Osteoblast (primary cell): Measurements from ENCODE around the gene MEF2B. TPM values are rescaled to one million over a fixed set of nuclear protein-coding genes. Genes with fewer than 3 reads are reported as not detected.
A peak's percentile ranks its signal among the peaks of the same experiment; 100 is the strongest.

Source experiments
- DNase-seq: peaks from one replicate; pipeline ENCODE4 v3.0.0; 2011; ENCODE audit warnings: low spot score, mixed read lengths; ENCODE audit not compliant: insufficient read length; ENCODE audit errors: missing footprints
- H2AFZ ChIP-seq: 2 replicates; pipeline ENCODE4 v1.6.0; 2011; ENCODE audit warnings: mild to moderate bottlenecking, low read length
- H3K27ac ChIP-seq: 2 replicates; pipeline ENCODE4 v1.5.1; 2011; ENCODE audit warnings: mild to moderate bottlenecking, low read depth, low read length, moderate library complexity
- H3K27me3 ChIP-seq: 2 replicates; pipeline ENCODE4 v1.6.0; 2012; ENCODE audit warnings: mild to moderate bottlenecking, control low read depth, inconsistent platforms, low read length, moderate library complexity; ENCODE audit not compliant: insufficient read depth
- H3K36me3 ChIP-seq: 2 replicates; pipeline ENCODE4 v1.5.1; 2011; ENCODE audit warnings: mild to moderate bottlenecking, low read length, control low read depth, moderate library complexity; ENCODE audit not compliant: insufficient read depth
- H3K4me1 ChIP-seq: 2 replicates; pipeline ENCODE4 v1.5.1; 2011; ENCODE audit warnings: mild to moderate bottlenecking, low read length, control low read depth, moderate library complexity; ENCODE audit not compliant: insufficient read depth
- H3K4me2 ChIP-seq: 2 replicates; pipeline ENCODE4 v1.6.0; 2011; ENCODE audit warnings: mild to moderate bottlenecking, low read length; ENCODE audit not compliant: insufficient read depth
- H3K4me3 ChIP-seq: fragments of 200-600 bp; sonication (generic); 3 replicates; pipeline ENCODE4 v1.5.1; 2012; ENCODE audit warnings: mild to moderate bottlenecking, low read length, inconsistent platforms; ENCODE audit not compliant: insufficient read depth
- H3K79me2 ChIP-seq: 2 replicates; pipeline ENCODE4 v1.6.0; 2012; ENCODE audit warnings: mild to moderate bottlenecking, low read length, control low read depth, inconsistent platforms; ENCODE audit not compliant: insufficient read depth
- H3K9me3 ChIP-seq: 2 replicates; pipeline ENCODE4 v1.5.1; 2011; ENCODE audit warnings: low read depth, low read length, control low read depth
- H4K20me1 ChIP-seq: 2 replicates; pipeline ENCODE4 v1.6.0; 2012; ENCODE audit warnings: mild to moderate bottlenecking, low read length, control low read depth; ENCODE audit not compliant: insufficient read depth
- CTCF ChIP-seq: IDR thresholded peaks from 2 replicates; pipeline ENCODE4 v1.5.1; 2011; ENCODE audit warnings: mild to moderate bottlenecking, low read depth, low read length, moderate library complexity; ENCODE audit errors: extremely low read depth
- total RNA-seq: library from RNA; depleted of rRNA; stranded (reverse); fragments of >200 nt; gene quantifications from 2 replicates; pipeline ENCODE4 v1.2.3, GENCODE V29; 2012

The MEF2B gene
- total RNA-seq, 1 donor: 0.36 TPM

- no peak overlapping the region for H2AFZ ChIP-seq
- H3K4me3 ChIP-seq: no peak overlapping the region
- no peaks in the 10 kb centered on the region for H3K79me2 ChIP-seq
- no peak overlapping the region for H3K4me2 ChIP-seq
- no peak for TF ChIP-seq CTCF
- H3K4me1 ChIP-seq: no peaks in the 10 kb centered on the region
- H4K20me1 ChIP-seq: peaks cover 2% of the 10 kb centered on the region
- no peak for DNase-seq
- H3K27me3 ChIP-seq: no peaks in the 10 kb centered on the region
- H3K9me3 ChIP-seq: no peaks in the 10 kb centered on the region
- no peak overlapping the region for H3K27ac ChIP-seq
- H3K36me3 ChIP-seq: peaks cover 4% of the 10 kb centered on the region
Observed at GRCh38 chr19:19096641-19097627, 73.1 kb downstream of the MEF2B start.

- H3K4me3 ChIP-seq: no peak overlapping the region
- H3K27ac ChIP-seq: no peak overlapping the region
- no peak for TF ChIP-seq CTCF
- no peaks in the 10 kb centered on the region for H3K4me1 ChIP-seq
- H3K36me3 ChIP-seq: peaks cover 4% of the 10 kb centered on the region
- no peaks in the 10 kb centered on the region for H3K9me3 ChIP-seq
- peaks cover 2% of the 10 kb centered on the region for H4K20me1 ChIP-seq
- H2AFZ ChIP-seq: no peak overlapping the region
- H3K27me3 ChIP-seq: no peaks in the 10 kb centered on the region
- H3K4me2 ChIP-seq: no peak overlapping the region
- DNase-seq: peak; percentile 72
- no peaks in the 10 kb centered on the region for H3K79me2 ChIP-seq
Observed at GRCh38 chr19:19095691-19096090, 74.4 kb downstream of the MEF2B start.

Other genes with a start within 250 kb of the MEF2B start
- gene HOMER3, start 229.0 kb downstream of the MEF2B start, total RNA-seq: 98.4 and 107 TPM in 2 replicates
- gene SUGP2, start 136.7 kb downstream of the MEF2B start, total RNA-seq: 32.7 and 33.7 TPM in 2 replicates
- 30.9 and 38.4 TPM in 2 replicates for gene ARMC6, start 136.7 kb downstream of the MEF2B start, total RNA-seq
- gene SLC25A42, start 106.3 kb downstream of the MEF2B start, total RNA-seq: 5.4 and 5.6 TPM in 2 replicates
- gene TMEM161A, start 31.8 kb downstream of the MEF2B start, total RNA-seq: 13.8 and 15.9 TPM in 2 replicates
- 16.2 and 17.4 TPM in 2 replicates for gene BORCS8, start 21.9 kb upstream of the MEF2B start, total RNA-seq
- gene RFXANK, start 22.0 kb upstream of the MEF2B start, total RNA-seq: 37.4 and 47.4 TPM in 2 replicates
- 6.2 and 6.5 TPM in 2 replicates for gene NR2C2AP, start 33.2 kb upstream of the MEF2B start, total RNA-seq
- under 0.01 TPM in 1 of 2 replicates, not detected in the other for gene NCAN, start 41.7 kb upstream of the MEF2B start, total RNA-seq
- 0.29 and 0.36 TPM in 2 replicates for gene TM6SF2, start 103.0 kb upstream of the MEF2B start, total RNA-seq
- 27.1 and 31.2 TPM in 2 replicates for gene SUGP1, start 150.2 kb upstream of the MEF2B start, total RNA-seq
- 37.1 and 39.1 TPM in 2 replicates for gene MAU2, start 150.6 kb upstream of the MEF2B start, total RNA-seq
- gene GATAD2A, start 235.4 kb upstream of the MEF2B start, total RNA-seq: 48.6 and 48.9 TPM in 2 replicates